PC-3 (cell line): ENCODE measurements around the gene MED17. TPM values are rescaled to one million over a fixed set of nuclear protein-coding genes. Genes with fewer than 3 reads are reported as not detected.
A peak's percentile ranks its signal among the peaks of the same experiment; 100 is the strongest.

Experiments
- ATAC-seq: fragments of 200-7000 bp; cut with Tn5 transposase; 2 replicates; pipeline ENCODE4 v1.9.1; 2020; ENCODE audit warnings: mild to moderate bottlenecking, moderate library complexity
- BruUV-seq: library from RNA; stranded (reverse); fragments of 400-500 nt; replicated peaks from 2 replicates; lab custom pipeline; 2021; lab: Mats Ljungman, UMichigan
- CTCF ChIA-PET: fragments of 300-600 bp; sonication (Branson Sonifier 250); formaldehyde crosslinking; loops from one replicate; lab custom pipeline; 2022; ENCODE audit warnings: antibody characterized with exemption; lab: Charles Lee
- POLR2A ChIA-PET: fragments of 300-600 bp; sonication (Branson Sonifier 250); formaldehyde crosslinking; loops from one replicate; lab custom pipeline; 2022; ENCODE audit warnings: antibody characterized with exemption; ENCODE audit not compliant: unreplicated experiment; lab: Charles Lee
- DNase-seq: peaks from one replicate; pipeline ENCODE4 v3.0.0-alpha.2; 2015
- H2AFZ ChIP-seq: fragments of 300-600 bp; sonication (generic); 2 replicates; pipeline ENCODE4 v1.6.0; 2016; ENCODE audit warnings: antibody characterized with exemption, low read length
- H3F3A ChIP-seq: fragments of 300-600 bp; sonication (generic); one replicate; pipeline ENCODE4 v1.6.0; 2017; ENCODE audit warnings: antibody characterized with exemption, low read length, control low read depth, mild to moderate bottlenecking; ENCODE audit not compliant: unreplicated experiment
- H3K27ac ChIP-seq: fragments of 300-600 bp; sonication (generic); 2 replicates; pipeline ENCODE4 v1.5.1; 2016; ENCODE audit warnings: mild to moderate bottlenecking, low read length
- H3K27me3 ChIP-seq: fragments of 300-600 bp; sonication (generic); 2 replicates; pipeline ENCODE4 v1.6.1; 2016; ENCODE audit warnings: low read length, mixed read lengths
- H3K36me3 ChIP-seq: fragments of 300-600 bp; sonication (generic); 2 replicates; pipeline ENCODE4 v1.6.1; 2016; ENCODE audit warnings: low read depth, mixed run types, low read length, mixed read lengths
- H3K4me1 ChIP-seq: fragments of 300-600 bp; sonication (generic); 2 replicates; pipeline ENCODE4 v1.5.1; 2016; ENCODE audit warnings: low read length; ENCODE audit not compliant: insufficient read depth
- H3K4me2 ChIP-seq: fragments of 300-600 bp; sonication (generic); 2 replicates; pipeline ENCODE4 v1.6.0; 2016; ENCODE audit warnings: low read length
- H3K4me3 ChIP-seq: fragments of 300-600 bp; sonication (generic); 2 replicates; pipeline ENCODE4 v1.5.1; 2016; ENCODE audit warnings: mild to moderate bottlenecking, low read length, mixed read lengths
- H3K79me2 ChIP-seq: fragments of 300-600 bp; sonication (generic); 2 replicates; pipeline ENCODE4 v1.6.1; 2017; ENCODE audit warnings: low read length, mixed read lengths
- H3K9ac ChIP-seq: fragments of 300-600 bp; sonication (generic); 2 replicates; pipeline ENCODE4 v1.6.0; 2016; ENCODE audit warnings: mild to moderate bottlenecking, low read length
- H3K9me2 ChIP-seq: fragments of 300-600 bp; sonication (generic); replicated peaks from 2 replicates; pipeline ENCODE4 v1.6.1; 2016; ENCODE audit warnings: mixed run types, low read length, mixed read lengths
- H3K9me3 ChIP-seq: fragments of 300-600 bp; sonication (generic); 2 replicates; pipeline ENCODE4 v1.6.1; 2016; ENCODE audit warnings: low read length, mixed read lengths
- H4K20me1 ChIP-seq: fragments of 300-600 bp; sonication (generic); 2 replicates; pipeline ENCODE4 v1.6.1; 2016; ENCODE audit warnings: low read length, mixed read lengths
- CTCF ChIP-seq: fragments of 300-600 bp; sonication (generic); conservative IDR thresholded peaks from 2 replicates; pipeline ENCODE4 v1.5.1; 2017; ENCODE audit warnings: antibody characterized with exemption, low read depth, mild to moderate bottlenecking, low read length
- EZH2 ChIP-seq: fragments of 300-600 bp; sonication (generic); IDR thresholded peaks from one replicate; pipeline ENCODE4 v1.6.1; 2017; ENCODE audit warnings: antibody characterized with exemption, mild to moderate bottlenecking, low read length; ENCODE audit not compliant: unreplicated experiment
- EZH2phosphoT487 ChIP-seq: fragments of 300-600 bp; sonication (generic); IDR thresholded peaks from 2 replicates; pipeline ENCODE4 v1.6.1; 2018; ENCODE audit warnings: mild to moderate bottlenecking, antibody characterized with exemption, low read length, borderline replicate concordance
- intact Hi-C: fragments of 100-400 bp; cut with micrococcal nuclease; formaldehyde crosslinking; loops from 2 replicates; pipeline ENCODE4 v1.9.0; 2023
- total RNA-seq: library from RNA; depleted of rRNA; stranded (reverse); fragments of >200 nt; gene quantifications from 2 replicates; pipeline ENCODE4 v1.2.3, GENCODE V29; 2014

MED17 gene
- total RNA-seq, 1 experiment from 2014 or later: 58.5 TPM

GRCh38 chr11:93849751-93850593, 65.9 kb downstream of the MED17 start:
- H3K9ac ChIP-seq: peak overlapping the region; percentile 95
- no peaks in the 10 kb centered on the region for H3F3A ChIP-seq
- peaks cover 38% of the 10 kb centered on the region for H3K4me1 ChIP-seq
- no peaks in the 10 kb centered on the region for H3K36me3 ChIP-seq
- DNase-seq: peak; percentile 30
- CTCF ChIA-PET: interaction anchor here (0.6 to 1.2 kb wide), 7 partner anchors 45 to 599 kb away, joined by 3 to 14 read pairs (median 4); partner anchors contain the start of genes C11orf54 and MED17
- POLR2A ChIA-PET: interaction anchor here (0.5 to 1.5 kb wide), 14 partner anchors 8 to 1154 kb away, joined by 3 to 24 read pairs (median 6); partner anchors contain the start of genes C11orf54 and TAF1D
- intact Hi-C loops: loop anchor here (2.0 to 5.0 kb wide), 3 partner anchors 47 to 109 kb away; partner anchors contain the start of genes C11orf54, MED17 and TAF1D
- peak overlapping the region; percentile 93 for H3K4me2 ChIP-seq
- H2AFZ ChIP-seq: peak overlapping the region; percentile 80
- peak overlapping the region; percentile 88 for H3K27ac ChIP-seq
- peak; percentile 75 for ATAC-seq
- H3K9me2 ChIP-seq: no peaks in the 10 kb centered on the region
- no peak for TF ChIP-seq EZH2phosphoT487
- TF ChIP-seq CTCF: peak; percentile 38; the same call in 1 of the 2 replicates
- peak overlapping the region; percentile 81 for H3K4me3 ChIP-seq
- peaks cover 18% of the 10 kb centered on the region for H3K79me2 ChIP-seq
- H3K27me3 ChIP-seq: no peaks in the 10 kb centered on the region
- H3K9me3 ChIP-seq: no peaks in the 10 kb centered on the region
- 0 out of 2 replicates have a peak, but pooled peaks cover 6% of the 10 kb centered on the region for H4K20me1 ChIP-seq
- no TSS peak for BruUV-seq

GRCh38 chr11:93850594-93851018, 66.5 kb downstream of the MED17 start, which contains the start of gene VSTM5:
Gene VSTM5, minus strand, starts transcription at chr11:93850618. Its CDS starts 116 bp downstream, at chr11:93850502.
- peak within 1 kb of the TSS; percentile 81 for H3K4me3 ChIP-seq
- H3K79me2 ChIP-seq: peaks cover 18% of the 10 kb centered on the region
- POLR2A ChIA-PET: interaction anchor here (0.5 to 1.5 kb wide), 14 partner anchors 8 to 1154 kb away, joined by 3 to 24 read pairs (median 6); partner anchors contain the start of genes C11orf54, MED17 and TAF1D
- no peaks in the 10 kb centered on the region for H3F3A ChIP-seq
- peak within 1 kb of the TSS; percentile 93 for H3K4me2 ChIP-seq
- CTCF ChIA-PET: interaction anchor here (0.5 to 1.2 kb wide), 8 partner anchors 45 to 599 kb away, joined by 3 to 14 read pairs (median 4); partner anchors contain the start of genes C11orf54 and MED17
- peak; percentile 92 for DNase-seq
- intact Hi-C loops: loop anchor here (2.0 to 5.0 kb wide), 3 partner anchors 47 to 110 kb away; partner anchors contain the start of genes C11orf54, MED17 and TAF1D
- H3K9me2 ChIP-seq: no peaks in the 10 kb centered on the region
- TF ChIP-seq EZH2phosphoT487 (no peak), EZH2 (no peak), CTCF (no peak)
- H3K36me3 ChIP-seq: no peaks in the 10 kb centered on the region
- ATAC-seq: peak; percentile 81
- H2AFZ ChIP-seq: peak within 1 kb of the TSS; percentile 80
- BruUV-seq: TSS peak; percentile 41
- no peaks in the 10 kb centered on the region for H3K27me3 ChIP-seq
- H3K27ac ChIP-seq: peak within 1 kb of the TSS; percentile 88
- peak within 1 kb of the TSS; percentile 95 for H3K9ac ChIP-seq
- no peaks in the 10 kb centered on the region for H3K9me3 ChIP-seq
- H3K4me1 ChIP-seq: peaks cover 31% of the 10 kb centered on the region
- H4K20me1 ChIP-seq: 0 out of 2 replicates have a peak, but pooled peaks cover 6% of the 10 kb centered on the region
